ENCODE results near the gene POLR2E. TPM values are rescaled to one million over a fixed set of nuclear protein-coding genes. Genes with fewer than 3 reads are reported as not detected.

Gene POLR2E
- total and polyA plus RNA-seq, 2 of the 13 experiments (the other 11 are each of a cell fraction or from before 2014, with no cell fraction given), result 140 to 272 TPM

DNA sequence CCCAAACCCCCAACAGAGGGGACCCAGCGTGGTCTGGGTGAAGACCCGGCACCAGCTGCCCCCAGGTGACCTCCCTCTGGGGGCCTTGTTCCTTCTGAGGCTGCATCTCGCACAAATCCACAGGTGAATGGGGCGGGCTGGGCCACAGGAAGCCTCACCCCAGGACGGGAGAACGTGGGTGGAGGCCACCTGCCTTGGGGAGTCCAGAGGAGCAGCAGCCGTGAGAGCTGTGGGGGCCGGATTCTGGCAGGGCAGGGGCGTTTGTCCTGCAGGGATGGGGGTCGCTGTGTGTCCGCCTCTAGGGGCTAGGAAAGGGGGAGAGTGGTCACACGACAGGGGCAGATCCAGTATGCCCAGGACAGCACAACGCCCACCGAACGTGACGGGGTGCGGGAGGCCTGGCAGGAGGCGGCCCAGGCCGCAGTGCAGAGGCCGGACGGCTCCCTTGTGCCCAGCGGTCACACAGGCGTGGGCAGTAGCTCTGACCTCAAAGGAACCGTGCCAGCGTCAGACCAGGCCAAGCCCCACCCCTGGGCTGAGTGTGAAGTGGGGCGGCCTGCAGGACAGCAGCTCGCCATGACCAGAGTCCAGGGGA is 6.7 kb downstream of the POLR2E start (continued):
- TF ChIP-seq FOXO4 (CRISPR knock-in tag; conservative IDR thresholded peaks at IDR 0.05) (no peak), ZNF724P (CRISPR knock-in tag; IDR thresholded peaks at IDR 0.05; ENCODE audit: borderline replicate concordance) (no peak), ZBTB38 (CRISPR knock-in tag; IDR thresholded peaks at IDR 0.05) (0 out of 2 replicates have a peak, but pooled peaks have one; percentile 51), ZMYM2 (CRISPR knock-in tag; IDR thresholded peaks at IDR 0.05) (no peak), SSRP1 (CRISPR knock-in tag; IDR thresholded peaks at IDR 0.05) (no peak), ZNF33A (CRISPR knock-in tag; IDR thresholded peaks at IDR 0.05; ENCODE audit: borderline replicate concordance) (no peak), SRSF1 (optimal IDR thresholded peaks at IDR 0.05; ENCODE audit: low read depth, low read length) (no peak), RBFOX2 (IDR thresholded peaks at IDR 0.05; ENCODE audit: low read depth, low read length) (peak; percentile 77), SOX6 (IDR thresholded peaks at IDR 0.05) (no peak), SOX6 (CRISPR knock-in tag; IDR thresholded peaks at IDR 0.05) (no peak), HNRNPK (IDR thresholded peaks at IDR 0.05; ENCODE audit: low read depth, low read length, poor library complexity, severe bottlenecking) (peak; percentile 32), ZNF446 (CRISPR knock-in tag; IDR thresholded peaks at IDR 0.05) (no peak), AKAP8 (CRISPR knock-in tag; IDR thresholded peaks at IDR 0.05) (0 out of 2 replicates have a peak, but pooled peaks have one; percentile 39), TBP (CRISPR knock-in tag; IDR thresholded peaks at IDR 0.05) (no peak)
- TF ChIP-seq, protein P1, sequence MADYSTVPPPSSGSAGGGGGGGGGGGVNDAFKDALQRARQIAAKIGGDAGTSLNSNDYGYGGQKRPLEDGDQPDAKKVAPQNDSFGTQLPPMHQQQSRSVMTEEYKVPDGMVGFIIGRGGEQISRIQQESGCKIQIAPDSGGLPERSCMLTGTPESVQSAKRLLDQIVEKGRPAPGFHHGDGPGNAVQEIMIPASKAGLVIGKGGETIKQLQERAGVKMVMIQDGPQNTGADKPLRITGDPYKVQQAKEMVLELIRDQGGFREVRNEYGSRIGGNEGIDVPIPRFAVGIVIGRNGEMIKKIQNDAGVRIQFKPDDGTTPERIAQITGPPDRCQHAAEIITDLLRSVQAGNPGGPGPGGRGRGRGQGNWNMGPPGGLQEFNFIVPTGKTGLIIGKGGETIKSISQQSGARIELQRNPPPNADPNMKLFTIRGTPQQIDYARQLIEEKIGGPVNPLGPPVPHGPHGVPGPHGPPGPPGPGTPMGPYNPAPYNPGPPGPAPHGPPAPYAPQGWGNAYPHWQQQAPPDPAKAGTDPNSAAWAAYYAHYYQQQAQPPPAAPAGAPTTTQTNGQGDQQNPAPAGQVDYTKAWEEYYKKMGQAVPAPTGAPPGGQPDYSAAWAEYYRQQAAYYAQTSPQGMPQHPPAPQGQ (CRISPR knock-in tag; IDR thresholded peaks at IDR 0.05; ENCODE audit: borderline replicate concordance), result no peak
- TF ChIP-seq, protein P2, sequence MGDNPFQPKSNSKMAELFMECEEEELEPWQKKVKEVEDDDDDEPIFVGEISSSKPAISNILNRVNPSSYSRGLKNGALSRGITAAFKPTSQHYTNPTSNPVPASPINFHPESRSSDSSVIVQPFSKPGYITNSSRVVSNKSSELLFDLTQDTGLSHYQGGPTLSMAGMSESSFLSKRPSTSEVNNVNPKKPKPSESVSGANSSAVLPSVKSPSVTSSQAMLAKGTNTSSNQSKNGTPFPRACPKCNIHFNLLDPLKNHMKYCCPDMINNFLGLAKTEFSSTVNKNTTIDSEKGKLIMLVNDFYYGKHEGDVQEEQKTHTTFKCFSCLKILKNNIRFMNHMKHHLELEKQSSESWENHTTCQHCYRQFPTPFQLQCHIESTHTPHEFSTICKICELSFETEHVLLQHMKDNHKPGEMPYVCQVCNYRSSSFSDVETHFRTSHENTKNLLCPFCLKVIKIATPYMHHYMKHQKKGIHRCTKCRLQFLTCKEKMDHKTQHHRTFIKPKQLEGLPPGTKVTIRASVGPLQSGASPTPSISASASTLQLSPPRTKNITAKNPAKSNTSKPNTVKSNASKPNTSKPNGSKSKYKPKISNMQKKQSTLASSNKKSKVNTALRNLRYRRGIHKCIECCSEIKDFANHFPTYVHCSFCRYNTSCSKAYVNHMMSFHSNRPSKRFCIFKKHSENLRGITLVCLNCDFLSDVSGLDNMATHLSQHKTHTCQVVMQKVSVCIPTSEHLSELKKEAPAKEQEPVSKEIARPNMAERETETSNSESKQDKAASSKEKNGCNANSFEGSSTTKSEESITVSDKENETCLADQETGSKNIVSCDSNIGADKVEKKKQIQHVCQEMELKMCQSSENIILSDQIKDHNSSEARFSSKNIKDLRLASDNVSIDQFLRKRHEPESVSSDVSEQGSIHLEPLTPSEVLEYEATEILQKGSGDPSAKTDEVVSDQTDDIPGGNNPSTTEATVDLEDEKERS (CRISPR knock-in tag; IDR thresholded peaks at IDR 0.05), result no peak
